Neural cell (in vitro differentiated cells): ENCODE data around the gene LRRC26. TPM values are rescaled to one million over a fixed set of nuclear protein-coding genes. Genes with fewer than 3 reads are reported as not detected.

Source experiments
- H2AFZ ChIP-seq: fragments of 200-600, 300-800 bp; sonication (generic), shearing (Covaris generic); 2 replicates; pipeline ENCODE4 v1.6.0; 2014; ENCODE audit warnings: low read depth, mild to moderate bottlenecking, antibody characterized with exemption, low read length, moderate library complexity
- H3F3A ChIP-seq: fragments of 200-600 bp; shearing (Covaris generic); 2 replicates; pipeline ENCODE4 v1.6.1; 2016; ENCODE audit warnings: mild to moderate bottlenecking, moderate library complexity, mixed read lengths, antibody characterized with exemption, low read length; ENCODE audit not compliant: insufficient read depth, poor library complexity, severe bottlenecking
- H3K27ac ChIP-seq: fragments of 200-600, 300-800 bp; sonication (generic), shearing (Covaris generic); 2 replicates; pipeline ENCODE4 v1.5.1; 2014; ENCODE audit warnings: mild to moderate bottlenecking, low read length, moderate library complexity
- H3K27me3 ChIP-seq: fragments of 300-800, 200-600 bp; sonication (generic), shearing (Covaris generic); 2 replicates; pipeline ENCODE4 v1.6.0; 2014; ENCODE audit warnings: mild to moderate bottlenecking, low read depth, low read length, moderate library complexity; ENCODE audit not compliant: insufficient read depth
- H3K36me3 ChIP-seq: fragments of 300-800, 200-600 bp; sonication (generic), shearing (Covaris generic); 2 replicates; pipeline ENCODE4 v1.5.1; 2014; ENCODE audit warnings: mild to moderate bottlenecking, antibody characterized with exemption, low read length, moderate library complexity; ENCODE audit not compliant: insufficient read depth
- H3K4me2 ChIP-seq: fragments of 300-800, 200-600 bp; sonication (generic), shearing (Covaris generic); 2 replicates; pipeline ENCODE4 v1.6.0; 2014; ENCODE audit warnings: mild to moderate bottlenecking, low read length
- H3K4me3 ChIP-seq: fragments of 300-800, 200-600 bp; sonication (generic), shearing (Covaris generic); 2 replicates; pipeline ENCODE4 v1.5.1; 2014; ENCODE audit warnings: mild to moderate bottlenecking, low read length, moderate library complexity
- H3K79me2 ChIP-seq: fragments of 200-600 bp; shearing (Covaris generic); replicated peaks from 2 replicates; pipeline ENCODE4 v1.6.0; 2014; ENCODE audit warnings: mild to moderate bottlenecking, low read length, moderate library complexity; ENCODE audit not compliant: insufficient read depth
- H3K9ac ChIP-seq: fragments of 300-800, 200-600 bp; sonication (generic), shearing (Covaris generic); 2 replicates; pipeline ENCODE4 v1.6.1; 2016; ENCODE audit warnings: mild to moderate bottlenecking, low read length, mixed read lengths
- H3K9me2 ChIP-seq: fragments of 200-600 bp; shearing (Covaris generic); 2 replicates; pipeline ENCODE4 v1.6.1; 2016; ENCODE audit warnings: mild to moderate bottlenecking, low read length, mixed read lengths; ENCODE audit not compliant: insufficient read depth
- H3K9me3 ChIP-seq: fragments of 200-600, 300-800 bp; sonication (generic), shearing (Covaris generic); 2 replicates; pipeline ENCODE4 v1.6.1; 2016; ENCODE audit warnings: mild to moderate bottlenecking, mixed run types, low read length, moderate library complexity, mixed read lengths
- H4K20me1 ChIP-seq: fragments of 200-600 bp; shearing (Covaris generic); 2 replicates; pipeline ENCODE4 v1.6.1; 2016; ENCODE audit warnings: mild to moderate bottlenecking, mixed run types; ENCODE audit not compliant: insufficient read depth
- EP300 ChIP-seq: fragments of 450-650 bp; conservative IDR thresholded peaks from 2 replicates; pipeline ENCODE4 v1.6.1; 2014; ENCODE audit warnings: antibody characterized with exemption, mild to moderate bottlenecking, moderate library complexity; ENCODE audit not compliant: poor library complexity, severe bottlenecking
- EZH2 ChIP-seq: fragments of 200-600, 300-800 bp; shearing (Covaris generic), sonication (generic); IDR thresholded peaks from 2 replicates; pipeline ENCODE4 v1.6.1; 2014; ENCODE audit warnings: antibody characterized with exemption, low read length, borderline replicate concordance, mild to moderate bottlenecking; ENCODE audit not compliant: insufficient read depth, poor library complexity, severe bottlenecking
- MXI1 ChIP-seq: fragments of 450-650 bp; conservative IDR thresholded peaks from 2 replicates; pipeline ENCODE4 v1.6.1; 2014; ENCODE audit warnings: antibody characterized with exemption, mild to moderate bottlenecking; ENCODE audit not compliant: poor library complexity, severe bottlenecking
- POLR2AphosphoS5 ChIP-seq: IDR thresholded peaks from 2 replicates; pipeline ENCODE4 v1.6.1; 2012
- RAD21 ChIP-seq: fragments of 450-650 bp; conservative IDR thresholded peaks from 2 replicates; pipeline ENCODE4 v1.6.1; 2014; ENCODE audit warnings: antibody characterized with exemption, mild to moderate bottlenecking, moderate library complexity
- SMC3 ChIP-seq: fragments of 450-650 bp; conservative IDR thresholded peaks from 2 replicates; pipeline ENCODE4 v1.6.1; 2014; ENCODE audit warnings: antibody characterized with exemption, mild to moderate bottlenecking, moderate library complexity; ENCODE audit not compliant: poor library complexity
- TAF1 ChIP-seq: IDR thresholded peaks from 2 replicates; pipeline ENCODE4 v1.6.1; 2012; ENCODE audit warnings: low read depth
- polyA plus RNA-seq: library from polyadenylated mRNA; depleted of rRNA; stranded (reverse); fragments of >200 nt; gene quantifications from 2 replicates; pipeline ENCODE4 v1.2.3, GENCODE V29; 2014
- TF ChIP-seq, protein P1 (sequence below): IDR thresholded peaks from 2 replicates; pipeline ENCODE4 v1.6.1; 2012; ENCODE audit warnings: borderline replicate concordance
- TF ChIP-seq, protein P2 (sequence below): fragments of 450-650 bp; IDR thresholded peaks from 2 replicates; pipeline ENCODE4 v1.5.1; 2014; ENCODE audit warnings: antibody characterized with exemption, mild to moderate bottlenecking, moderate library complexity; ENCODE audit not compliant: poor library complexity, severe bottlenecking

LRRC26 gene
- polyA plus RNA-seq, 1 donor from 2014 or later, result 2.2 TPM

DNA sequence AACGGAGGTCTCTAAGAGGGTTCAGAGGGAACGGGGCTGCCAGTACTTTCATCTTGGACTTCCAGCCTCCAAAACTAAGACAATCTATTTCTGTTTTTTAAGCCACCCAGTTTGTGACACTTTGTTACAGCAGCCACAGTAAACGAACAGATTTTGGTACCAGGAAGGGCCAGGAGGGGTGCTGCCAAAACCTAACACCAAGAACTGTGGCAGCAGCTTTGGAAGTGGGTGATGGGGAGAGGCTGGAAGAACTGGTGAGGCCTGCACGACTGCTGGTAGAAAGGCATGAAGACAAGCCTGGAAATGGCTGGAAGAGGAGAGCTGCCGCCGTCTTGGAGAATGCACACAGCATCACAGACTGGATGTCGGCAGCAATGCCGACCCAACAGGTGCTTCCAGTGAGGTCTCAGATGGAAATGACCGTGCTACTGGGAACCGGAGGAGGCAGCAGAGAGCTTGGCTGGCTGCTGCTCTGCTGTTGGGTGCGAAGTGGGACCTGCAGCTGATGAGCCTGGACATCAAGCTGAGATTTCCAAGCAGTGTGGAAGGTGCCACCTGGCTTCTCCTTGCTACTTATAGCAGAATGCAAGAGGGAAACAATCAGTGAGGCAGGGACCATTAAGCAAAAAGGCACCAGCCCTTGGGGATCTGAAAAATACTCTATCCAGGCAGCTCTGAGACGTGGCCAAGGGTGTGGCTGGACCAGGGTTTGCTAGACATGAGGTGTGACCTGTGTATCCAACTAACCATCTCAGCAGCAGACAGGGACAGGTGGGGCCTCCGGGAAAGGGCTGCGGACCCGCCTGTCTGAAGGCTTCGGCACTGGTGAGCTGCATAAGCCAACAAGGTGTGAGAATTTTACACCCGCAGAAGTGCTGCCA, 6.7 kb upstream of the LRRC26 start:
- H3K36me3 ChIP-seq, result no peaks in the 10 kb centered on the region

DNA sequence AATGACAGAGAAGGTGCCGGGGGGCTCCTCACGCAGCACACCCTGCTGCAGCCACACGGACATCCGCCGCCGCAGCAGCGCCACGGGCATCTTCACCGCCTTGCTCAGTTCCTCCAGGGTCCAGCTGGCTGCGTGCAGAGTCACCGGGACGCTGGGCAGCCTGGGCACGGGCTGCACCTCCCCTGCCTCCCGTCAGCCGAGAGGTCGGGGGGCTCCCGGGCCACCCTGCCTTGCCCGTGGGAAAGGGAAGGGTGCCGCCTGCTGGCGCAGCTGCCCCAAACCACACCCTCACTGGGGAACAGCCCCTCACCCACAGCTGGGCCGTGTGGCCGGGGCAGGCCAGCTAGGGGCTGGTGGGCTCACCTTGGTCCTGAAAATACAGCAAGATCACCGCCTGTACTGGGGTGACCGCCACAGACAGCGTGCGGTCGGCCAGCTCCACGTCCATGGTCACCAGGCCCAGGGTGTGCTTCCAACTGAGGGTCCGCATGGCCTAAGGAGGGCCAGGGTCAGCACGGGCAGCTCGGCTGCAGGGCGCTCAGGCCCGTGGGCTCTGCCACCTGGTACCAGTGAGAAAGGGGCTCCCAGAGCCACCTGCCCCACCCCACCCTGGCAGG, 5.6 kb upstream of the LRRC26 start:
- no peaks in the 10 kb centered on the region for H3K36me3 ChIP-seq
- H3F3A ChIP-seq, result no peaks in the 10 kb centered on the region
- H3K27me3 ChIP-seq, result peaks cover 5% of the 10 kb centered on the region
- H2AFZ ChIP-seq, result no peak overlapping the region
- no peaks in the 10 kb centered on the region for H3K9me3 ChIP-seq
- H3K79me2 ChIP-seq, result no peaks in the 10 kb centered on the region
- TF ChIP-seq MXI1, result no peak
- TF ChIP-seq, protein P1, sequence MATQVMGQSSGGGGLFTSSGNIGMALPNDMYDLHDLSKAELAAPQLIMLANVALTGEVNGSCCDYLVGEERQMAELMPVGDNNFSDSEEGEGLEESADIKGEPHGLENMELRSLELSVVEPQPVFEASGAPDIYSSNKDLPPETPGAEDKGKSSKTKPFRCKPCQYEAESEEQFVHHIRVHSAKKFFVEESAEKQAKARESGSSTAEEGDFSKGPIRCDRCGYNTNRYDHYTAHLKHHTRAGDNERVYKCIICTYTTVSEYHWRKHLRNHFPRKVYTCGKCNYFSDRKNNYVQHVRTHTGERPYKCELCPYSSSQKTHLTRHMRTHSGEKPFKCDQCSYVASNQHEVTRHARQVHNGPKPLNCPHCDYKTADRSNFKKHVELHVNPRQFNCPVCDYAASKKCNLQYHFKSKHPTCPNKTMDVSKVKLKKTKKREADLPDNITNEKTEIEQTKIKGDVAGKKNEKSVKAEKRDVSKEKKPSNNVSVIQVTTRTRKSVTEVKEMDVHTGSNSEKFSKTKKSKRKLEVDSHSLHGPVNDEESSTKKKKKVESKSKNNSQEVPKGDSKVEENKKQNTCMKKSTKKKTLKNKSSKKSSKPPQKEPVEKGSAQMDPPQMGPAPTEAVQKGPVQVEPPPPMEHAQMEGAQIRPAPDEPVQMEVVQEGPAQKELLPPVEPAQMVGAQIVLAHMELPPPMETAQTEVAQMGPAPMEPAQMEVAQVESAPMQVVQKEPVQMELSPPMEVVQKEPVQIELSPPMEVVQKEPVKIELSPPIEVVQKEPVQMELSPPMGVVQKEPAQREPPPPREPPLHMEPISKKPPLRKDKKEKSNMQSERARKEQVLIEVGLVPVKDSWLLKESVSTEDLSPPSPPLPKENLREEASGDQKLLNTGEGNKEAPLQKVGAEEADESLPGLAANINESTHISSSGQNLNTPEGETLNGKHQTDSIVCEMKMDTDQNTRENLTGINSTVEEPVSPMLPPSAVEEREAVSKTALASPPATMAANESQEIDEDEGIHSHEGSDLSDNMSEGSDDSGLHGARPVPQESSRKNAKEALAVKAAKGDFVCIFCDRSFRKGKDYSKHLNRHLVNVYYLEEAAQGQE, result no peak
- no peak for TF ChIP-seq TAF1
- H3K4me2 ChIP-seq, result no peak overlapping the region
- H3K9ac ChIP-seq, result no peak overlapping the region
- no peak overlapping the region for H3K4me3 ChIP-seq
- no peak overlapping the region for H3K27ac ChIP-seq
- H3K9me2 ChIP-seq, result no peaks in the 10 kb centered on the region
- H4K20me1 ChIP-seq, result no peaks in the 10 kb centered on the region

More for the DNA sequence above, 6.7 kb upstream of the LRRC26 start:
- H4K20me1 ChIP-seq, result no peaks in the 10 kb centered on the region
- no peak overlapping the region for H3K4me3 ChIP-seq
- H3K4me2 ChIP-seq, result no peak overlapping the region
- no peak overlapping the region for H3K27ac ChIP-seq
- H3K27me3 ChIP-seq, result no peaks in the 10 kb centered on the region
- H3K79me2 ChIP-seq, result no peaks in the 10 kb centered on the region
- no peak overlapping the region for H2AFZ ChIP-seq
- no peak overlapping the region for H3K9ac ChIP-seq
- no peaks in the 10 kb centered on the region for H3F3A ChIP-seq
- TF ChIP-seq TAF1 (no peak), MXI1 (no peak), EZH2 (no peak), RAD21 (no peak), SMC3 (no peak), POLR2AphosphoS5 (no peak), EP300 (no peak)
- TF ChIP-seq, protein P1, result no peak
- TF ChIP-seq, protein P2, sequence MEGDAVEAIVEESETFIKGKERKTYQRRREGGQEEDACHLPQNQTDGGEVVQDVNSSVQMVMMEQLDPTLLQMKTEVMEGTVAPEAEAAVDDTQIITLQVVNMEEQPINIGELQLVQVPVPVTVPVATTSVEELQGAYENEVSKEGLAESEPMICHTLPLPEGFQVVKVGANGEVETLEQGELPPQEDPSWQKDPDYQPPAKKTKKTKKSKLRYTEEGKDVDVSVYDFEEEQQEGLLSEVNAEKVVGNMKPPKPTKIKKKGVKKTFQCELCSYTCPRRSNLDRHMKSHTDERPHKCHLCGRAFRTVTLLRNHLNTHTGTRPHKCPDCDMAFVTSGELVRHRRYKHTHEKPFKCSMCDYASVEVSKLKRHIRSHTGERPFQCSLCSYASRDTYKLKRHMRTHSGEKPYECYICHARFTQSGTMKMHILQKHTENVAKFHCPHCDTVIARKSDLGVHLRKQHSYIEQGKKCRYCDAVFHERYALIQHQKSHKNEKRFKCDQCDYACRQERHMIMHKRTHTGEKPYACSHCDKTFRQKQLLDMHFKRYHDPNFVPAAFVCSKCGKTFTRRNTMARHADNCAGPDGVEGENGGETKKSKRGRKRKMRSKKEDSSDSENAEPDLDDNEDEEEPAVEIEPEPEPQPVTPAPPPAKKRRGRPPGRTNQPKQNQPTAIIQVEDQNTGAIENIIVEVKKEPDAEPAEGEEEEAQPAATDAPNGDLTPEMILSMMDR, result no peak
- H3K9me3 ChIP-seq, result no peaks in the 10 kb centered on the region
- no peaks in the 10 kb centered on the region for H3K9me2 ChIP-seq
